Activated B cell treated with CpG ODN at 0.5 μM for 24 hours (primary cell): ENCODE results near the gene GMPPA. TPM values are rescaled to one million over a fixed set of nuclear protein-coding genes. Genes with fewer than 3 reads are reported as not detected.
A peak's percentile ranks its signal among the peaks of the same experiment; 100 is the strongest.

Experiments
- ATAC-seq: fragments of 200-7000 bp; cut with Tn5 transposase; one replicate; pipeline ENCODE4 v1.10.0; 2021; ENCODE audit warnings: low read depth, mild to moderate bottlenecking, moderate library complexity
- CTCF ChIA-PET: fragments of 350-600 bp; sonication (Branson Sonifier 250); formaldehyde crosslinking; loops from one replicate; lab custom pipeline; 2021; ENCODE audit warnings: antibody characterized with exemption; lab: Charles Lee
- POLR2A ChIA-PET: fragments of 350-600 bp; sonication (Branson Sonifier 250); formaldehyde crosslinking; loops from one replicate; lab custom pipeline; 2021; ENCODE audit warnings: antibody characterized with exemption; lab: Charles Lee
- DNase-seq: peaks from one replicate; pipeline ENCODE4 v3.0.0; 2022
- H3K27ac Mint-ChIP-seq: one replicate; pipeline ENCODE4 v1.8.0; 2020; ENCODE audit warnings: mixed read lengths
- H3K27me3 Mint-ChIP-seq: one replicate; pipeline ENCODE4 v1.8.0; 2021; ENCODE audit warnings: mixed read lengths
- H3K36me3 Mint-ChIP-seq: one replicate; pipeline ENCODE4 v1.8.0; 2021; ENCODE audit warnings: low read depth, mixed read lengths
- H3K4me1 Mint-ChIP-seq: one replicate; pipeline ENCODE4 v1.8.0; 2021; ENCODE audit warnings: mixed read lengths
- H3K4me3 Mint-ChIP-seq: one replicate; pipeline ENCODE4 v1.8.0; 2020; ENCODE audit warnings: mild to moderate bottlenecking, mixed read lengths
- H3K9me3 Mint-ChIP-seq: one replicate; pipeline ENCODE4 v1.8.0; 2020; ENCODE audit warnings: mixed read lengths
- intact Hi-C: fragments of 100-400 bp; cut with micrococcal nuclease; formaldehyde crosslinking; loops from one replicate; pipeline ENCODE4 v1.15.1; 2024
- total RNA-seq: library from RNA; stranded (reverse); gene quantifications from 2 replicates; pipeline ENCODE4 v1.2.3, GENCODE V29; 2022
- TF ChIP-seq, protein P1 (sequence below): fragments of 200-600 bp; IDR thresholded peaks from one replicate; pipeline ENCODE4 v1.8.0; 2022; ENCODE audit warnings: antibody characterized with exemption, mild to moderate bottlenecking

GMPPA gene
- total RNA-seq, 1 donor from 2014 or later, result 33.0 TPM

DNA sequence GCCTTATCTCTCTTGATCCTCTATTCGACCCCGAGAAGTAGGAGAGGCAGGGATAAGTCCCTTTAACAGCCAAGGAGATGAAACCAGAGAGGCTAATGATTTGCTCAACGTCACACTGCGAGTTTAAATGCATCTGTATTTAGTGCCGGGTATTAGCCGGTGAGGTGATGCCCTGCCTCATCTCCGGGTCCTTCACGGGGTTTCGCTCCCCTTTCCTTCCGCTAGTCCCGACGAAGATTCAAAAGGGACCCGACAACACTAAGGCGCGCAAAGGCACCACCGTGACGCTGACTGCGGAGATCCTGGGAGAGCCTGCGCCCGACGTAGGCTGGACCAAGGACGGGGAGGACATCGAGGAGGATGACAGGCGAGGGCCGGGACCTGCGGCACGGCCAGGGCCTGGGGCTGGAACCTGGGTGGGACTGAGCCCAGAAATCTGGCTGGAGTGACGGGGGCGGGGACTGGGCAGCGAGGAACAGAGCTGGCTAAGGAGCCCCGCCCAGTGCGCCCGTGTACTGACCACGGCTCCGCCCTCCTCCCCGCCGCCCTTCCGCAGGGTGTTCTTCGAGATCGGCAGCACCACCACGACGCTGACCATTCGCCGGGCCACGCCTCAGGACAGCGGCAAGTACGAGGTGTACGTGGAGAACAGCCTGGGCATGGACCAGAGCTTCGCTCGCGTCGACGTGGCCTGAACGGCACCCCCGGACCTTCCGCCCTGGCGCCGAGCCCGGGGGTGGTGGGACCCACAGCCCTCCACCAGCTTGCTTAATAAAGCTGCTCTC lies 1.0 kb upstream of the GMPPA start:
- Mint-ChIP-seq H3K27ac (peak overlapping the region; percentile 86), H3K4me1 (peaks cover 34% of the 10 kb centered on the region), H3K4me3 (peak overlapping the region; percentile 98), H3K9me3 (no peaks in the 10 kb centered on the region), H3K36me3 (peaks cover 15% of the 10 kb centered on the region), H3K27me3 (peaks cover 34% of the 10 kb centered on the region)
- DNase-seq (no peak), ATAC-seq (peak; percentile 7)
- intact Hi-C loops, result loop anchor here (1.0 to 10.0 kb wide), 9 partner anchors 13 to 1707 kb away; partner anchors contain the start of genes CHPF, CNOT9, CNPPD1 and NHEJ1
- CTCF ChIA-PET, result interaction anchor here (1.3 to 2.2 kb wide), 4 partner anchors 12 to 44 kb away, joined by 3 to 12 read pairs (median 6); no protein-coding TSS in a partner anchor
- TF ChIP-seq, protein P1, sequence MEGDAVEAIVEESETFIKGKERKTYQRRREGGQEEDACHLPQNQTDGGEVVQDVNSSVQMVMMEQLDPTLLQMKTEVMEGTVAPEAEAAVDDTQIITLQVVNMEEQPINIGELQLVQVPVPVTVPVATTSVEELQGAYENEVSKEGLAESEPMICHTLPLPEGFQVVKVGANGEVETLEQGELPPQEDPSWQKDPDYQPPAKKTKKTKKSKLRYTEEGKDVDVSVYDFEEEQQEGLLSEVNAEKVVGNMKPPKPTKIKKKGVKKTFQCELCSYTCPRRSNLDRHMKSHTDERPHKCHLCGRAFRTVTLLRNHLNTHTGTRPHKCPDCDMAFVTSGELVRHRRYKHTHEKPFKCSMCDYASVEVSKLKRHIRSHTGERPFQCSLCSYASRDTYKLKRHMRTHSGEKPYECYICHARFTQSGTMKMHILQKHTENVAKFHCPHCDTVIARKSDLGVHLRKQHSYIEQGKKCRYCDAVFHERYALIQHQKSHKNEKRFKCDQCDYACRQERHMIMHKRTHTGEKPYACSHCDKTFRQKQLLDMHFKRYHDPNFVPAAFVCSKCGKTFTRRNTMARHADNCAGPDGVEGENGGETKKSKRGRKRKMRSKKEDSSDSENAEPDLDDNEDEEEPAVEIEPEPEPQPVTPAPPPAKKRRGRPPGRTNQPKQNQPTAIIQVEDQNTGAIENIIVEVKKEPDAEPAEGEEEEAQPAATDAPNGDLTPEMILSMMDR, result no peak
- POLR2A ChIA-PET, result interaction anchor here (0.5 to 2.1 kb wide), 7 partner anchors 9 to 110 kb away, joined by 3 to 20 read pairs (median 4); partner anchors contain the start of genes CHPF, DNPEP and TMEM198

DNA sequence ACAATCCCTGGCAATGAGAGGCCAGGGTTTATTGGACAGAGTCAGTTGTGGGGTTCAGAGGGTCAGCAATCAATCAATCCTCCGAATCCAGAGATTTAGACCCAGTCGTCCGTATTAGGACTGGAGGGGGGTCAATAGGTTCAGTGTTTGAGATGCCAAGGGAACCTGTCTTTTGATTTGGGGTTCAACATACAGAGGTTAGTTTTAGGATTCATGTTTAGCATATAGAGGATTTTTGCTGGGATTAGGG lies 292 bp downstream of the GMPPA start:
- no peaks in the 10 kb centered on the region for H3K9me3 Mint-ChIP-seq
- TF ChIP-seq, protein P1, result no peak

DNA sequence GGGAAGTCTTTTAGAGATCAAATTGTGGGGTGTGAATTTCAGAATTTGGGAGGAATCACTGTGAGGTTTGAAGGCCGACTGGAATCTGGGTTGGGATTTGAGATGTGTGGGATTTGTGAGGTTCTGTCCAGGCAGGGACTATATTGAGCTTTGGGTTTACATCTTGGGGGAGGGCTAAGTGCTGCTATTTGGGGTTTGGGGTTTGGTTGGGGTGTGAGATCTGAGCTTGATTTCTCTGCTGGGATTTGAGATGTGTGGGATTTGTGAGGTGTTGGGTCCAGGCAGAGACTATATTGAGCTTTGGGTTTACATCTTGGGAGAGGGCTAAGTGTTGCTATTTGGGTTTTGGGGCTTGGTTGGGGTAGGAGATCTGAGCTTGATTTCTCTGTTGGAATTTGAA lies 864 bp downstream of the GMPPA start:
- ChIA-PET CTCF (interaction anchor here (0.6 to 2.2 kb wide), 5 partner anchors 10 to 60 kb away, joined by 3 to 12 read pairs (median 3); partner anchors contain the start of genes CHPF and TMEM198), POLR2A (interaction anchor here (0.6 to 2.1 kb wide), 3 partner anchors 10 to 186 kb away, joined by 3 to 7 read pairs (median 4); no protein-coding TSS in a partner anchor)
- Mint-ChIP-seq H3K27me3 (peaks cover 21% of the 10 kb centered on the region), H3K4me1 (peaks cover 34% of the 10 kb centered on the region), H3K4me3 (peak overlapping the region; percentile 98), H3K9me3 (no peaks in the 10 kb centered on the region), H3K27ac (peak overlapping the region; percentile 86), H3K36me3 (peaks cover 28% of the 10 kb centered on the region)
- no peak for ATAC-seq
- TF ChIP-seq, protein P1, result no peak
- intact Hi-C loops, result loop anchor here (2.0 to 10.0 kb wide), 4 partner anchors 143 to 1705 kb away; partner anchors contain the start of genes CNOT9, CNPPD1, RETREG2 and USP37
- DNase-seq, result no peak

More for the DNA sequence above, 292 bp downstream of the GMPPA start:
- no peak for ATAC-seq
- Mint-ChIP-seq H3K27ac (peak overlapping the region; percentile 86), H3K4me3 (peak overlapping the region; percentile 98), H3K27me3 (peaks cover 22% of the 10 kb centered on the region), H3K36me3 (peaks cover 22% of the 10 kb centered on the region), H3K4me1 (peaks cover 34% of the 10 kb centered on the region)
- CTCF ChIA-PET, result interaction anchor here (0.9 to 2.2 kb wide), 6 partner anchors 11 to 110 kb away, joined by 3 to 12 read pairs (median 4); no protein-coding TSS in a partner anchor
- intact Hi-C loops, result loop anchor here (2.0 to 10.0 kb wide), 4 partner anchors 144 to 1706 kb away; partner anchors contain the start of genes CNOT9, CNPPD1, RETREG2 and USP37
- POLR2A ChIA-PET, result interaction anchor here (0.6 to 2.1 kb wide), 8 partner anchors 8 to 602 kb away, joined by 3 to 20 read pairs (median 4); partner anchors contain the start of genes CHPF, DNAJB2, DNPEP and TMEM198
- no peak for DNase-seq

DNA sequence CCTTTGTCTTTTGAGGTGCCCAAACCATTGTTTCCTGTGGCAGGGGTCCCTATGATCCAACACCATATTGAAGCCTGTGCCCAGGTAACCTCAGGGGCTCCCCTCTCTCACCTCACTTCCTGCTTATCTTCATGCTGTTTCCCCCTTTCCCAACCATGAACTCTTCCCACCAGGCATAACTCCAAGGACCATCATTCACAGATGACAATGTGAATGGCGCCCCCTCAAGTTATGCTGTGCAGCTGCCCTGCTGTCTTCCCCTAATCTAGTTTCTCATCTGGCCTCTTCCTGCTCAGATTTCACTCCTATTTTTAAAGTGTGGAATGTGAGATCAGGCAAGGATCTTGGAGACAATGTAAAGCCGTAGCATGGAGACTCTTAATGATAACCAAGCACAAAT lies 1.4 kb downstream of the GMPPA start:
- Mint-ChIP-seq H3K4me1 (peaks cover 34% of the 10 kb centered on the region), H3K36me3 (peaks cover 34% of the 10 kb centered on the region), H3K9me3 (no peaks in the 10 kb centered on the region), H3K27ac (no peak overlapping the region), H3K27me3 (peaks cover 18% of the 10 kb centered on the region), H3K4me3 (peak overlapping the region; percentile 98)
- no peak for ATAC-seq
- CTCF ChIA-PET, result interaction anchor here (0.6 to 1.6 kb wide), 5 partner anchors 10 to 59 kb away, joined by 3 read pairs; partner anchors contain the start of genes CHPF and TMEM198
- TF ChIP-seq, protein P1, result no peak
- intact Hi-C loops, result no loop called here
- no peak for DNase-seq
- POLR2A ChIA-PET, result interaction anchor here (0.6 to 2.1 kb wide), 3 partner anchors 9 to 185 kb away, joined by 3 to 7 read pairs (median 4); no protein-coding TSS in a partner anchor

DNA sequence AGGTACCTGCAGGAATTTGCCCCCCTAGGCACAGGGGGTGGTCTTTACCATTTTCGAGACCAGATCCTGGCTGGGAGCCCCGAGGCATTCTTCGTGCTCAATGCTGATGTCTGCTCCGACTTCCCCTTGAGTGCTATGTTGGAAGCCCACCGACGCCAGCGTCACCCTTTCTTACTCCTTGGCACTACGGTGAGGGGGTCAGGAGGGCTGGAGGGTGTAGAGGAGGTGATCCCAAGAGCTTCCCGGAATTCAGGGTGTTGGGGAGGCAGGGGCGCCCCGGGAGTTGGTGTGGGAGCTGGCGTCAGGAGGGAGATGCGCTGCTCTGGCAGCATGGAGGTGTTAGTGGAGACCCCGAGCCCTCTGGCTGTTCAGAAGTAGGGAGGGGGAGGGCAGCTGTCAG lies 3.2 kb downstream of the GMPPA start:
- CTCF ChIA-PET, result no interaction called here
- intact Hi-C loops, result no loop called here
- Mint-ChIP-seq H3K4me3 (no peak overlapping the region), H3K4me1 (peaks cover 25% of the 10 kb centered on the region), H3K9me3 (no peaks in the 10 kb centered on the region), H3K36me3 (peaks cover 49% of the 10 kb centered on the region), H3K27ac (no peak overlapping the region), H3K27me3 (peaks cover 8% of the 10 kb centered on the region)
- DNase-seq (no peak), ATAC-seq (no peak)
- TF ChIP-seq, protein P1, result no peak
- POLR2A ChIA-PET, result no interaction called here
